MM.1S (cell line): ENCODE measurements around the gene PTPRN2.

Experiments used
- DNase-seq: peaks from one replicate; pipeline ENCODE4 v3.0.0-alpha.2; 2015
- H2AFZ ChIP-seq: fragments of 300-600 bp; sonication (generic); 2 replicates; pipeline ENCODE4 v1.6.0; 2016; ENCODE audit warnings: antibody characterized with exemption, low read length
- H3F3A ChIP-seq: fragments of 300-600 bp; sonication (generic); 2 replicates; pipeline ENCODE4 v1.6.1; 2016; ENCODE audit warnings: mild to moderate bottlenecking, antibody characterized with exemption, low read length, moderate library complexity, mixed read lengths; ENCODE audit not compliant: insufficient read depth
- H3K27ac ChIP-seq: fragments of 300-600 bp; sonication (generic); 2 replicates; pipeline ENCODE4 v1.5.1; 2016; ENCODE audit warnings: mild to moderate bottlenecking, low read length
- H3K27me3 ChIP-seq: fragments of 300-600 bp; sonication (generic); replicated peaks from 2 replicates; pipeline ENCODE4 v1.6.0; 2016; ENCODE audit warnings: low read length; ENCODE audit not compliant: insufficient read depth
- H3K36me3 ChIP-seq: fragments of 300-600 bp; sonication (generic); replicated peaks from 2 replicates; pipeline ENCODE4 v1.6.1; 2016; ENCODE audit warnings: mild to moderate bottlenecking, low read length, mixed read lengths; ENCODE audit not compliant: insufficient read depth
- H3K4me1 ChIP-seq: fragments of 300-600 bp; sonication (generic); 2 replicates; pipeline ENCODE4 v1.6.1; 2016; ENCODE audit warnings: low read length, mixed read lengths
- H3K4me2 ChIP-seq: fragments of 300-600 bp; sonication (generic); 2 replicates; pipeline ENCODE4 v1.6.0; 2016; ENCODE audit warnings: low read depth, low read length
- H3K4me3 ChIP-seq: fragments of 300-600 bp; sonication (generic); 2 replicates; pipeline ENCODE4 v1.5.1; 2016; ENCODE audit warnings: low read length, mixed read lengths
- H3K79me2 ChIP-seq: fragments of 300-600 bp; sonication (generic); 2 replicates; pipeline ENCODE4 v1.6.1; 2016; ENCODE audit warnings: mixed run types, low read length, mixed read lengths
- H3K9ac ChIP-seq: fragments of 300-600 bp; sonication (generic); 2 replicates; pipeline ENCODE4 v1.6.1; 2016; ENCODE audit warnings: low read length, mixed read lengths
- H3K9me2 ChIP-seq: fragments of 300-600 bp; sonication (generic); replicated peaks from 2 replicates; pipeline ENCODE4 v1.6.1; 2016; ENCODE audit warnings: mild to moderate bottlenecking, low read length, mixed read lengths; ENCODE audit not compliant: insufficient read depth
- H3K9me3 ChIP-seq: fragments of 300-600 bp; sonication (generic); replicated peaks from 2 replicates; pipeline ENCODE4 v1.6.1; 2016; ENCODE audit warnings: mild to moderate bottlenecking, low read length, mixed read lengths; ENCODE audit not compliant: insufficient read depth
- H4K20me1 ChIP-seq: fragments of 300-600 bp; sonication (generic); 2 replicates; pipeline ENCODE4 v1.6.1; 2016; ENCODE audit warnings: mild to moderate bottlenecking, low read length, moderate library complexity, mixed read lengths; ENCODE audit not compliant: insufficient read depth
- CTCF ChIP-seq: fragments of 300-600 bp; sonication (generic); IDR thresholded peaks from 2 replicates; pipeline ENCODE4 v1.5.1; 2016; ENCODE audit warnings: antibody characterized with exemption, low read length, mixed read lengths
- EZH2 ChIP-seq: fragments of 300-600 bp; sonication (generic); optimal IDR thresholded peaks from 2 replicates; pipeline ENCODE3; 2017; ENCODE audit warnings: low read depth, mild to moderate bottlenecking, antibody characterized with exemption, low read length, mixed read lengths
- EZH2phosphoT487 ChIP-seq: fragments of 300-600 bp; sonication (generic); IDR thresholded peaks from 2 replicates; pipeline ENCODE4 v1.6.1; 2018; ENCODE audit warnings: antibody characterized with exemption, low read length

Gene PTPRN2

GRCh38 chr7:158113321-158114025 lies 474.1 kb downstream of the PTPRN2 start:
- Histone ChIP-seq H3K9me2 (no peaks in the 10 kb centered on the region), H2AFZ (no peak overlapping the region), H3K79me2 (0 out of 2 replicates have a peak, but pooled peaks cover 3% of the 10 kb centered on the region), H3K27me3 (peaks cover 12% of the 10 kb centered on the region), H3K9me3 (no peaks in the 10 kb centered on the region), H3K36me3 (no peaks in the 10 kb centered on the region), H3K4me3 (no peak overlapping the region), H3K27ac (no peak overlapping the region), H3K4me1 (peaks cover 17% of the 10 kb centered on the region), H4K20me1 (no peaks in the 10 kb centered on the region), H3K9ac (no peak overlapping the region), H3F3A (no peaks in the 10 kb centered on the region; the same call in 1 of the 2 replicates), H3K4me2 (no peak overlapping the region)
- TF ChIP-seq CTCF: no peak
- no peak for TF ChIP-seq EZH2phosphoT487
- TF ChIP-seq EZH2: no peak
- no peak for DNase-seq

GRCh38 chr7:158112571-158113320 lies 474.9 kb downstream of the PTPRN2 start:
- H3K9me3 ChIP-seq: no peaks in the 10 kb centered on the region
- no peak overlapping the region for H3K4me2 ChIP-seq
- no peaks in the 10 kb centered on the region; the same call in 1 of the 2 replicates for H3F3A ChIP-seq
- H3K9ac ChIP-seq: no peak overlapping the region
- H3K4me3 ChIP-seq: no peak overlapping the region
- TF ChIP-seq EZH2: no peak
- TF ChIP-seq EZH2phosphoT487: no peak
- no peak for TF ChIP-seq CTCF
- H3K9me2 ChIP-seq: no peaks in the 10 kb centered on the region
- no peaks in the 10 kb centered on the region for H3K36me3 ChIP-seq
- no peak overlapping the region for H3K27ac ChIP-seq
- no peaks in the 10 kb centered on the region for H4K20me1 ChIP-seq
- H3K27me3 ChIP-seq: peaks cover 11% of the 10 kb centered on the region
- no peak overlapping the region for H2AFZ ChIP-seq
- DNase-seq: no peak
- H3K4me1 ChIP-seq: peaks cover 17% of the 10 kb centered on the region
- 0 out of 2 replicates have a peak, but pooled peaks cover 3% of the 10 kb centered on the region for H3K79me2 ChIP-seq

- H3K27me3 ChIP-seq: peaks cover 4% of the 10 kb centered on the region
- TF ChIP-seq EZH2 (no peak), CTCF (no peak), EZH2phosphoT487 (no peak)
- no peak overlapping the region for H3K4me3 ChIP-seq
- 0 out of 2 replicates have a peak, but pooled peaks cover 3% of the 10 kb centered on the region for H3K79me2 ChIP-seq
- no peaks in the 10 kb centered on the region for H3K9me2 ChIP-seq
- H3K9ac ChIP-seq: no peak overlapping the region
- no peaks in the 10 kb centered on the region for H3K36me3 ChIP-seq
- no peak overlapping the region for H2AFZ ChIP-seq
- peaks cover 17% of the 10 kb centered on the region for H3K4me1 ChIP-seq
- no peaks in the 10 kb centered on the region for H4K20me1 ChIP-seq
- H3K9me3 ChIP-seq: no peaks in the 10 kb centered on the region
- peak overlapping the region; percentile 86; the same call in 1 of the 2 replicates for H3K27ac ChIP-seq
- 0 out of 2 replicates have a peak overlapping the region, but pooled peaks have one; percentile 8 for H3K4me2 ChIP-seq
- no peaks in the 10 kb centered on the region; the same call in 1 of the 2 replicates for H3F3A ChIP-seq
- no peak for DNase-seq
These were observed 475.6 kb downstream of the PTPRN2 start for GRCh38 chr7:158111906-158112570.
